PC-9 (cell line): ENCODE results near the gene LCK.

ENCODE experiments used
- CTCF ChIP-seq: fragments of 200-600 bp; sonication (generic); conservative IDR thresholded peaks from 2 replicates; pipeline ENCODE4 v1.6.1; 2017; ENCODE audit warnings: mixed run types, antibody characterized with exemption, mild to moderate bottlenecking, moderate library complexity
- EZH2 ChIP-seq: fragments of 200-600 bp; sonication (generic); IDR thresholded peaks from 2 replicates; pipeline ENCODE4 v1.8.0; 2017; ENCODE audit warnings: antibody characterized with exemption, low read depth

GRCh38 chr1:32299327-32299726 lies 48.3 kb downstream of the LCK start:
- no peak for TF ChIP-seq CTCF
- no peak for TF ChIP-seq EZH2
